IgD-negative memory B cell (primary cell): Measurements from ENCODE around the gene PDYN. TPM values are rescaled to one million over a fixed set of nuclear protein-coding genes. Genes with fewer than 3 reads are reported as not detected.
A peak's percentile ranks its signal among the peaks of the same experiment; 100 is the strongest.

Source experiments
- H3K27ac Mint-ChIP-seq, 3 donors: one replicate each; pipeline ENCODE4 v1.8.0; 2020 to 2022; ENCODE audit warnings: mild to moderate bottlenecking in 3 of 3, mixed read lengths in 3 of 3, moderate library complexity in 1 of 3
- H3K27me3 Mint-ChIP-seq: one replicate; pipeline ENCODE4 v1.8.0; 2021; ENCODE audit warnings: mixed read lengths
- H3K36me3 Mint-ChIP-seq: one replicate; pipeline ENCODE4 v1.8.0; 2020; ENCODE audit warnings: mild to moderate bottlenecking, mixed read lengths
- H3K4me1 Mint-ChIP-seq, 3 donors: one replicate each; pipeline ENCODE4 v1.8.0; 2020 to 2022; ENCODE audit warnings: mixed read lengths in 3 of 3, mild to moderate bottlenecking in 1 of 3
- H3K4me3 Mint-ChIP-seq, 4 donors: one replicate each; pipeline ENCODE4 v1.8.0; 2020 to 2022; ENCODE audit warnings: mild to moderate bottlenecking in 4 of 4, mixed read lengths in 4 of 4, moderate library complexity in 3 of 4
- H3K9me3 Mint-ChIP-seq, 3 donors: one replicate each; pipeline ENCODE4 v1.8.0; 2020 to 2021; ENCODE audit warnings: mixed read lengths in 3 of 3, mild to moderate bottlenecking in 1 of 3
- polyA plus RNA-seq: library from polyadenylated mRNA; unstranded; fragments of 300-500 nt; fragmentation: Illumina TruSeq; gene quantifications from one replicate; pipeline ENCODE4 v1.2.3, GENCODE V29; 2021

Gene PDYN
- polyA plus RNA-seq, 1 donor from 2014 or later = not detected

DNA sequence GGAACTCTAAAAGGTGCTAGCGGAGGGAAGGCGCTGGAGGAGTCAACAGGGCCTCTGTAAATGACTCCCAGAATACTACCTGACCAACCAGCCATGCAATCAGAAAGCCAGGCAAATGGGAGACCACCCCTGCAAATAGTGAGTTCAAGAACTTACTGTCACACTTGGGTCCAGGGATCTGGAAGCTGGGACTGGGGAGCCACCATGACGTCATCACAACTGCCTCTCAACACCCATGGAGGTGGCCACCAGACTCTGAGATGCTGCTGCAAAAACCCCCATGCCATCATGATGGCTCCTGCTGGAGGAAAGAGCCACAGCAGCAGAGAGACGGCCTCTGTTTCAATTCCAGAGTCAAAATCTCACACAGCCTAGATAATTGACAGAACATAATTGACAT, 8.5 kb upstream of the PDYN start:
- peaks cover 7% of the 10 kb centered on the region for H3K27me3 Mint-ChIP-seq

DNA sequence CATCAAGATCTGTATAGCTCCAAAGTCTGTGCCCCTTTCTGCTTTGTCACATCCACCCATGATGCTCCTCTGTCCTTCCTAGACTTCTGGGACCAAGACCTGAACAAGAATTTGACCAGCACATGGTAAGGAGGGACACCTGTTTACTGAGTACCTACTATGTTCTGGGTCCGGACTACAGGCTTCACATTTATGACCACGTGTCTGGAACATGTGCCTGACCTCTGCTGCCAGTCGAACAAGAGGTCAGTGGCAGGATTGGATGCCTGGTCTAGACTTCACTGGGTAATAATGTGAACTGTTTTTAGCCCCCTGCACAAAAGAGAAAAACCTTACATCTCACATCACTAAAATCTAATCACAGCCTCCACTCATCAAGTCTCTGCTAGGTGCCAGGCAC, 7.3 kb upstream of the PDYN start:
- H3K27me3 Mint-ChIP-seq = peaks cover 11% of the 10 kb centered on the region
- no peaks in the 10 kb centered on the region for H3K36me3 Mint-ChIP-seq
- H3K4me3 Mint-ChIP-seq = no peak overlapping the region
- no peak overlapping the region for H3K27ac Mint-ChIP-seq
- peaks cover 0 to 2% (median 0%) of the 10 kb centered on the region in 3 donors for H3K9me3 Mint-ChIP-seq
- peaks cover 0 to 1% (median 0%) of the 10 kb centered on the region in 3 donors for H3K4me1 Mint-ChIP-seq

More for the DNA sequence above, 8.5 kb upstream of the PDYN start:
- Mint-ChIP-seq H3K4me1 (peaks cover 0 to 1% (median 0%) of the 10 kb centered on the region in 3 donors), H3K27ac (no peak overlapping the region), H3K4me3 (peak overlapping the region in 1 of 4 donors; percentile 16), H3K9me3 (peaks cover 0 to 2% (median 0%) of the 10 kb centered on the region in 3 donors), H3K36me3 (no peaks in the 10 kb centered on the region)

DNA sequence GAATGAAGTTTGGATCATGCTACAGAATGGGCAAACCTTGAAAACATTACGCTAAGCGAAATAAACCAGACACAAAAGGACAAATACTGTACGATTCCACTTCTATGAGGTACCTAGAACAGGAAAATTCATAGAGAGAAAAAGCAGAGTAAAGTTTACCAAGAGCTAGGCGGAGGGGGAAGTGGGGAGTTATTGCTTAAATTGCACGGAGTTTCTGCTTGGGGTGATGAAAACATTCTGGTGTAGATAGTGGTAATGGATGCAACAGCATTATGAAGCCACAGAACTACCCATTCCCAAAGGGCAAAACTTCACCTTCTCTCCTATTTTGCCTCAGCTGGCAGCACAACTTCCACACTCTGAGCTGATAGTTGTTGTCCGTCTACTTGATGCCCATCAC, 6.4 kb upstream of the PDYN start:
- Mint-ChIP-seq H3K9me3 (peaks cover 0 to 2% (median 0%) of the 10 kb centered on the region in 3 donors), H3K4me3 (no peak overlapping the region), H3K4me1 (no peaks in the 10 kb centered on the region), H3K27me3 (peaks cover 13% of the 10 kb centered on the region), H3K36me3 (no peaks in the 10 kb centered on the region), H3K27ac (no peak overlapping the region)

DNA sequence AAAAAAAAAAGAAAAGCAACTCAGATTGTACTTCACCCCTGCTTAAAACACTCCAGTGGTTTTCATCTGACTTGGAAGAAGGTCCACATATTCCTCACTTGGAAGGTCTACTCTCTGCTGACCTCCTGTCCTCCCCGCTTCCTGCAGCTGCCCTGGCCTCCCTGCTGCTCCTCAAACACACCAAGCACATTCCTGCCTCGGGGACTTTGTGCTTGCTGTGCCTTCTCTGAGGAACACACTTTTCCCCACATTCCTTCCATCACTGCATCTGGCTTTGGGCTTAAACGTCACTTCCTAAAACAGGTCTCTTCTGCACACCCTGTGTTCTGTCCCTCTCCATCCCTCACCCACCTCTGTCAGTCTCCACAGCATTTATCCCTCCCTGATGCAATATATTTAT, 4.9 kb upstream of the PDYN start:
- peaks cover 0 to 2% (median 0%) of the 10 kb centered on the region in 3 donors for H3K9me3 Mint-ChIP-seq
- H3K4me3 Mint-ChIP-seq = no peak overlapping the region
- peaks cover 18% of the 10 kb centered on the region for H3K27me3 Mint-ChIP-seq
- H3K4me1 Mint-ChIP-seq = no peaks in the 10 kb centered on the region
- no peaks in the 10 kb centered on the region for H3K36me3 Mint-ChIP-seq
- H3K27ac Mint-ChIP-seq = no peak overlapping the region

DNA sequence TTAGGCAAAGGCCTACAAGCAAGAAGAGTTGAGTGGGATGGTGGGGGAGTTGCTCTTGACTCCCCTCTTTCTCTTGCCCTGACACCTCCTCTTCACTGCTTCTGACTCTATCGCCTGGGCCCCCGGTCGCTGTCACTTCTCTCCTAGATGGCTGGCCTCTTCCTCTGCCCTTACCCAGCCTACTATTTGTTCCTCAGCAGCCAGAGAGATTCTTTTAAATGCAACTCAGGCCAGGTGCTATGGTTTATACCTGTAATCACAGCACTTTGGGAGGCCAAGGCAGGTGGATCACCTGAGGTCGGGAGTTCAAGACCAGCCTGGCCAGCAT, 4.3 kb upstream of the PDYN start:
- Mint-ChIP-seq H3K9me3 (peaks cover 0 to 2% (median 0%) of the 10 kb centered on the region in 3 donors), H3K4me3 (no peak overlapping the region), H3K27me3 (peaks cover 20% of the 10 kb centered on the region), H3K27ac (no peak overlapping the region), H3K36me3 (no peaks in the 10 kb centered on the region), H3K4me1 (no peaks in the 10 kb centered on the region)

DNA sequence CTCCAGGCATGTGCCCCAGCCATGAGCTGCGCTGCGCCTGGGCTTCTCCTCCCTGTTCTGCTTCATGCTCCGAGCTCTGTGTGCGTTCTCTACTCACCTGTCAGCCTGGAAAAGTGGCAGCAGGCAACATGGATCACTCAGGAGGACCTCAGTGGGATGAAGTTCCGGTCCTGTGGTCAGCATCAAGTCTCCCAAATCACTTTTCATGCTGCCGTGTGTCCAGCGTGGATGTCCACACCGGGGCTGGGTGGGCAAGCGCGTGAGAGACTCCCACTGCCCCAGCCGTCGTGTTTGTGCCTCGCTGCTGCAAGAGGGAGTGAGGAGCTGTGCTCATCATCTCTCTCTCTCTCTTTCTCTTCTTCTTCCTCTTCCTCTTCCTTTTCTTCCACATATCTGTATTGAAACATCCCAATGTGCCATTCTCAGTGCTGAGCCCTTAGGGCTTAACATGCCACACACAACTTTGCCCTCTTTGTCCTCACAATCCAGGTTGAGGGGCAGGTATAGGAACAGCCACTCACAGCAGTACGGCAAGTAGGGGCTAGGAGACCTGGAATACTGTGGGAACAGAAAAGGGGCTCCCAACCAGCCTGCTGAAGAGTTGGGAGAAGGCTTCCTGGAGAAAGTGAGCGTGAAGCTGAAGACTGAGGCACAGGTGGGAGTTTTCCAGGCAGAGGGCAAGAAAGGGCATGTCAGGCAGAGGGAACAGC, 3.8 kb upstream of the PDYN start:
- H3K4me3 Mint-ChIP-seq = no peak overlapping the region
- no peak overlapping the region for H3K27ac Mint-ChIP-seq
- peaks cover 21% of the 10 kb centered on the region for H3K27me3 Mint-ChIP-seq
- H3K4me1 Mint-ChIP-seq = no peaks in the 10 kb centered on the region
- H3K36me3 Mint-ChIP-seq = no peaks in the 10 kb centered on the region
- H3K9me3 Mint-ChIP-seq = peaks cover 0 to 2% (median 0%) of the 10 kb centered on the region in 3 donors

DNA sequence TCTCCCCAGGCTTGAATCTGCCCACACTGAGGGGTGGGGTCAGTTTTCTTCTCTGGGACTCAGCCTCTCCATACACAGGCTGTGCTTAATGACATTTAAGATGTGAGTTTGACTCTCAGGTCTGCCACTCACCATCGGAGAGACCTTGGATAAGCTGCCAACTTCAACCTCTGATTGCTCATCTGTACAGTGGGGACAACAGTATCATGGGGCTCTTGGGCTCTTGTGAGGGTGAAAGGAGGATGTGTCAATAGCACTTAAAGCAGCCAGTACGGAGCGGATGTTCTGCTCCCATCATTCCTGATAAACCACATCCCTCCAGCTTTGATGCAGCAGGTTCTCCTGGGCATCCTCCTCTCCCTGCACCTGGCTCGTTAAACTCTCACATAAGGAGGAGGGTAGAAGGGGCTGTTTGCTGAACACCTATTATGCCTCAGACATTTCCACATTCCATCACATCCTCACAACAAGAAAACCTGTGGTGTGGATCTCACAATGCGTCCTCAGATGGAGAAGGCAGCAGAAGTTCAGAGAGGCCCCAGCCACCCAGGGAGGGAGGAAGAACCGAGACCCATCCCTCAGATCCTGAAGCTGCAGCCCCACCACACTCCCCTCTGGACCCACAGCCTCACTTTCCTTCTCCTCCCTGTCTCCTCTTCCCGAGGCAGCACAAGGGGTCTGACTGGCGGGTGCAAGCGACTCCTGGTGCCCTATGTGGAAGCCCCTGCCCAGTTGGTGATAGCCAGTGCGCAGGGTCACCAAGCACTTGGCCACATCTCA, 1.9 kb upstream of the PDYN start:
- H3K27me3 Mint-ChIP-seq = peaks cover 19% of the 10 kb centered on the region
- no peaks in the 10 kb centered on the region for H3K36me3 Mint-ChIP-seq
- H3K4me1 Mint-ChIP-seq = no peaks in the 10 kb centered on the region
- H3K9me3 Mint-ChIP-seq = no peaks in the 10 kb centered on the region
- no peak overlapping the region for H3K27ac Mint-ChIP-seq
- H3K4me3 Mint-ChIP-seq = no peak overlapping the region

DNA sequence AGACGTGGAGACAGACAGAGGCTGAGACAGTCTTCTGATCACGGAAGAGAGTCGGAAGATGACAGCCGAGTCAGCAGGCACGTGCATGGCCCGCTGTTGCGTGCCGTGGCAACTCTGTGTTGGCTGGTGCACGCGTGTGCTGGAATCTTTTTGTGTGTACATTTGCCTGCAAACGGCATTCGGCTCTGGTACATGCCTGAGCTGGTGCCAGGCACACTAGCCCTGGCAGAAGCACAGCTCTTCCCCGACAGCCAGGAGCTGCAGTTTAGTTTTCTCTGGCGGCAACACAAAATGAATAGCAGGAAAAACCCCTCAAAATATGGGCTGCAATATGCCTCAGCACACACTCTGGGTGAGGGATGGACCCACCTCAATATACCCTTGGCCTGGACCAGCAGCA, 769 bp upstream of the PDYN start:
- Mint-ChIP-seq H3K27ac (no peak overlapping the region), H3K4me1 (no peaks in the 10 kb centered on the region), H3K36me3 (no peaks in the 10 kb centered on the region), H3K9me3 (no peaks in the 10 kb centered on the region), H3K27me3 (peaks cover 19% of the 10 kb centered on the region), H3K4me3 (no peak overlapping the region)

DNA sequence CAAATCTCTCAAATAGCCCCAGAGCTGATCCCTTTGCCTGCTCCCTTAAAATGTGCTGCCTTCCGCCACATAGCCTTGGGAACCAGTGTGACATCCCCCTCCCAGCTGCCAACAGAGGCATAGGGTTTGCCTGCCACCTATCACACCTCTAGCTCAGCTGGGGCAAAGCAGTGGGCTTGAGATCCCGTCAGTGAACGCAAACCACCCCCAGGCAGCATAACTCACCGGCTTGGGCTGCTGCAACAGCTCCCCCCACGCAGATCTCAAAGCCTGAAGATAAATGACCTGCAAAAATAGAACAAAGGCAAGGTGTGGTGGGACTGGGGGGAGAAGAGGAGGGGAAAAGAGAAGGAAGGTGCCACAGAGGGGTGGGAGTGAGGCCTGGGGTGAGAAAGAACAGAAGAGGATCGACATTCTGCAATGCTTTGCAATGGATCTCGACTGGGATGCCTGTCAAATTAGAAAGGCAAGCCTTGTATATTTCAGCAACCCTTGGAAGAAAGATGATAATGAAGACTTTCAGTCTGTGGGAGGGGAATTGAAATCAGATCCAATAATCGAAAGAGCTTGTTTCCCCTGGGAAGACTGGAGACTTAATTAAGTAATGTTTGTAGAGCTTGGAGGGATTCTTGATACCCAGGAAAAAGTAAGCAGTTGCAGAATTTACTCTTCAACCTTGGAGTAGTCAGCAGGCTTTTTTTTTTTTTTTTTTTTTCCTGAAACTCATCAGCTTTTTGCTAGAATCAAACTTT, 1.3 kb downstream of the PDYN start:
- no peaks in the 10 kb centered on the region for H3K36me3 Mint-ChIP-seq
- no peaks in the 10 kb centered on the region for H3K4me1 Mint-ChIP-seq
- peak overlapping the region in 1 of 3 donors; percentile 54 for H3K27ac Mint-ChIP-seq
- H3K27me3 Mint-ChIP-seq = peaks cover 18% of the 10 kb centered on the region
- no peaks in the 10 kb centered on the region for H3K9me3 Mint-ChIP-seq
- no peak overlapping the region for H3K4me3 Mint-ChIP-seq

DNA sequence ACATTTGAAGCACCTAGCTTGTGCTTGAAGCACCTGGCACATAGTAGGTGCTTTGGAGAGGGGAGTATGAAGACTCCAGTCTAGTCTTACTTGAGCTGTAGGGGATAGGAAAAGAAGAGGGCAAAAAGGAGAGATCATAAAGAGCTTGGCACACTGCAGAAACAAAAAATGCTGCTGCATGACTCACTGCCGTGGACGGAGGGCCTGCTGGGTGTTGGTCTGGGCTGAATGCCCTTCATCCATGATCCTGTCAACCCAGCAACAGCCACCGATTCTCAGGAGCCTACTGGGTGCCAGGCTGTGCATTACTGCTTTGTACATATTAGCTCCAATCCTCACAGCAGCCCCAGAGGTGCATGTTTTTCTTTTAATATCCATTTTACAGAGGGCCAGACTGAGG, 6.0 kb downstream of the PDYN start:
- Mint-ChIP-seq H3K4me1 (no peaks in the 10 kb centered on the region), H3K9me3 (peaks cover 0 to 3% (median 0%) of the 10 kb centered on the region in 3 donors), H3K36me3 (no peaks in the 10 kb centered on the region), H3K4me3 (no peak overlapping the region), H3K27me3 (peaks cover 15% of the 10 kb centered on the region), H3K27ac (no peak overlapping the region)

DNA sequence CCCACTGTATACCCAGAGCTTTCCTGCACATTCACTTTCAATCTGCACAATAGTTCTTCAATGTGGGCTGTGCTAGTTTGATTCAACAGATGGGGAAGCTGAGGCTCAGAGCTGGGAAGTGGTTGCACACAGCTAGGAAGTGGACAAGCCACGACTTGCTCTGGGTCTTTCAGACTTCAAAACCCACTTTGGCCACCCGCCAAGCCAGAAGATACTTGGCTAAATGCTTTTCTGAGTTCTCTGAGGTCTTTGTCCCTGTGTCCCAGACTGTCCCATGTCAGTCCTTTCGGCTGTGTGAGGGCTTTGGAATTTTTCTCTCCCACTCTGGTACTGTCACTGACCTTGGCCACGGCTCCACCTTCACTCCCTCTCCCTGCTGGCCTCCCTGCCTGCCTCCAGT, 10.6 kb downstream of the PDYN start:
- Mint-ChIP-seq H3K27me3 (peaks cover 34% of the 10 kb centered on the region), H3K4me3 (no peak overlapping the region), H3K4me1 (no peaks in the 10 kb centered on the region), H3K9me3 (peaks cover 0 to 3% (median 0%) of the 10 kb centered on the region in 3 donors), H3K36me3 (no peaks in the 10 kb centered on the region), H3K27ac (no peak overlapping the region)

DNA sequence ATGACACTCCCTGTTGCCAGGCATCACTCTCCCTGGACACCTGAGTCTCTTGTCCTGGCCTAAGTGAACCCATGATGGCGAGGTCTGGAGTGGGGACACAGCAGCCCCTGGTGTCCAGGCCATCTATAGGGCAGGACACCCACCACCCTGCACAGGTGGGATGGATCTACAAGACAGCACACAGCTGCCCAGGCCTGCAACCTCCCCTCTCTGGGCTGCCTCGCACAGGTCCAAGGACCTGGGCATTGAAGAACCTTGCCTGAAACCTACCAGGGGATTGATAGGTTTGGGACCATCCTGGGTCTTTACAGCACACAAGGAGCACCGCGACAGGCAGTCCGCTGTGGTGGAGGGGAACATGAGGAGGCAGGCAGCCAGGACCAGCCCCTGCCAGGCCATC, 11.2 kb downstream of the PDYN start:
- Mint-ChIP-seq H3K36me3 (no peaks in the 10 kb centered on the region), H3K4me3 (no peak overlapping the region), H3K9me3 (peaks cover 0 to 3% (median 0%) of the 10 kb centered on the region in 3 donors), H3K27me3 (peaks cover 37% of the 10 kb centered on the region), H3K27ac (no peak overlapping the region), H3K4me1 (no peaks in the 10 kb centered on the region)

DNA sequence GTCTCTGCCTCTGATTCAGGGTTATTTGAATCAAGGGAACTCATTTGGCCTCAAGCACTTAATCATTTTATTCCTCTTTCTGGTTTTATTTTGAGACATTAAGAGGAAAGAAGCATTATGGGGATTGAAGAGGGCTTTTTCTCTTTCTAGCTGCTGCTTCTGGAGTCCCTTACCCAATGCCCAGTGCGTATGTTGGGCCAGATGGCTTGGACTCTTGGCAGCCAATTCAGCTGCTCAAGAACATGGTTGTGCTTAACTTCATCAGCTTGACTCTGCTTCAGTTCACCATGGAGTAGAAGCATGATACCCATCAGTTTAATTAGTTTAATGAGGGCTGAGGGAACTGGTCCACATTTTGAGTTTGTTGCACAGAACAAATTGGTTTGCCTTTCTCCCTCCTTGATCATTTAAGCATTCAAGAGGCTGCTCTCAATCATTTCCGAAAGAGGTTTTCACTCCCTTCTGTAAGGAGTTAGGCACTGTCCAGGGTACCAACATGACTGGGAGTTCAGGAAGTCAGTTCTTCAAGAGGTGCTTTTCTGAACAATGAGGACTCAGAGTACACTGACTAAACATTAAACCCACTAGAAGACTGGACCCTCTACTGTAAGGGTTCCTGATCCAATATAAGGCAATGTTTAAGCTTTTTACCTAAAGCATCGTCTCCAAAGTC, 14.6 kb downstream of the PDYN start:
- Mint-ChIP-seq H3K27me3 (peaks cover 30% of the 10 kb centered on the region), H3K27ac (no peak overlapping the region), H3K4me3 (no peak overlapping the region)

DNA sequence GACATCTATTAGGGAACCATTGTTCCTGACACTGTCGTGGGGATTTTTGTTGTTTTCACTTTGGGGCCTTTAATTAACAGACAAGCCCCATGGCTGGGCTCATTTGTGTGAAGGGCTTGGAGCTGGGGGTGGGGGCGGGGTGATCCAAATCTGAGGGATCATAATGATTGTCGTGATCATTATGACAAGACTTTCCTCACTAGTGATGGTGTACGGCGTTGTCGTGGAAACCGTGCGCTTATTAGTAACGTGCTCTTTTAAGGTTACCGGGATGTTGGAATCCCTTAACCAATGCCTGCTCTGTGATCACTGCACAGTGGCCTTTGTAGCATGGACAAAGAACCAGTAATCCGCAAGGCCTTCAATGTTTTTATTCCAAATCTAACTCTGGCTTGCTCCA, 18.6 kb downstream of the PDYN start:
- peaks cover 4 to 5% (median 5%) of the 10 kb centered on the region in 3 donors for H3K4me1 Mint-ChIP-seq
- peaks cover 20% of the 10 kb centered on the region for H3K27me3 Mint-ChIP-seq
- peaks cover 0 to 1% (median 0%) of the 10 kb centered on the region in 3 donors for H3K9me3 Mint-ChIP-seq
- no peak overlapping the region for H3K27ac Mint-ChIP-seq
- H3K36me3 Mint-ChIP-seq = no peaks in the 10 kb centered on the region
- H3K4me3 Mint-ChIP-seq = no peak overlapping the region

More for the DNA sequence above, 14.6 kb downstream of the PDYN start:
- Mint-ChIP-seq H3K4me1 (no peaks in the 10 kb centered on the region), H3K36me3 (no peaks in the 10 kb centered on the region), H3K9me3 (no peaks in the 10 kb centered on the region)
